ENCODE data around the gene TMEM108.

DNA sequence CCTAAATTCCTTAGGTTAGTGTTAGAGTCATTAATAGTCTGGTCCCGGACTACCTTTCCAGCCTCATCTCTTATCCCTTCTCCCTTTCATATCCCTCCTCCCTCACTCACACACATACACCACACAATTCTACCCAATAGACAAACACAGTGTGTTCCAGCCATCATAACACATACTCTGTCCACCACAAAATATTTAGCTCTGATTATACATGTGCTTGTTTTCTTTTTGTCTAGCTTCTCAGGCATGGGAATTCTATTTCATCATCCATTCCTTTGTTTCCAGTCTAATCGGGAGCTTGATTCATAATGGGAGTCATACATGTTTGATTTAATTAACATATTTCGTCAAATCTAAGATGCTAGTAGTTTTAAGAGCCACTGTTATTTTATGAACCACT, 199.8 kb downstream of the TMEM108 start:
- TF ChIP-seq, protein P1, sequence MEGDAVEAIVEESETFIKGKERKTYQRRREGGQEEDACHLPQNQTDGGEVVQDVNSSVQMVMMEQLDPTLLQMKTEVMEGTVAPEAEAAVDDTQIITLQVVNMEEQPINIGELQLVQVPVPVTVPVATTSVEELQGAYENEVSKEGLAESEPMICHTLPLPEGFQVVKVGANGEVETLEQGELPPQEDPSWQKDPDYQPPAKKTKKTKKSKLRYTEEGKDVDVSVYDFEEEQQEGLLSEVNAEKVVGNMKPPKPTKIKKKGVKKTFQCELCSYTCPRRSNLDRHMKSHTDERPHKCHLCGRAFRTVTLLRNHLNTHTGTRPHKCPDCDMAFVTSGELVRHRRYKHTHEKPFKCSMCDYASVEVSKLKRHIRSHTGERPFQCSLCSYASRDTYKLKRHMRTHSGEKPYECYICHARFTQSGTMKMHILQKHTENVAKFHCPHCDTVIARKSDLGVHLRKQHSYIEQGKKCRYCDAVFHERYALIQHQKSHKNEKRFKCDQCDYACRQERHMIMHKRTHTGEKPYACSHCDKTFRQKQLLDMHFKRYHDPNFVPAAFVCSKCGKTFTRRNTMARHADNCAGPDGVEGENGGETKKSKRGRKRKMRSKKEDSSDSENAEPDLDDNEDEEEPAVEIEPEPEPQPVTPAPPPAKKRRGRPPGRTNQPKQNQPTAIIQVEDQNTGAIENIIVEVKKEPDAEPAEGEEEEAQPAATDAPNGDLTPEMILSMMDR (IDR thresholded peaks at IDR 0.05) = no peak
- TF ChIP-seq POLR2A (IDR thresholded peaks at IDR 0.05) = no peak

Measured in lower leg skin (tissue), 3 donors.